Vagina (tissue), 2 donors: ENCODE measurements around the gene NFATC2.

Source experiments
- POLR2A ChIP-seq, 2 donors: fragments of 450-650 bp; IDR thresholded peaks; one replicate each; pipeline ENCODE4 v1.6.1; 2017; ENCODE audit warnings: antibody characterized with exemption in 2 of 2, mild to moderate bottlenecking in 2 of 2, moderate library complexity in 2 of 2
- POLR2AphosphoS5 ChIP-seq, 2 donors: sonication (generic); formaldehyde crosslinking; IDR thresholded peaks; one replicate each; pipeline ENCODE4 v1.9.0; 2017; ENCODE audit warnings: antibody characterized with exemption in 2 of 2, mild to moderate bottlenecking in 2 of 2, low read depth in 1 of 2; ENCODE audit not compliant: insufficient read depth in 1 of 2
- TF ChIP-seq, protein P1 (sequence below), 3 experiments: fragments of 450-650 bp in 2 of 3; fragments of 200-600 bp in 1 of 3; sonication (generic) in 1 of 3; IDR thresholded peaks; one replicate each; pipeline ENCODE4 v1.5.1; 2017 to 2019; ENCODE audit warnings: antibody characterized with exemption in 3 of 3, mild to moderate bottlenecking in 2 of 3, moderate library complexity in 2 of 3

DNA sequence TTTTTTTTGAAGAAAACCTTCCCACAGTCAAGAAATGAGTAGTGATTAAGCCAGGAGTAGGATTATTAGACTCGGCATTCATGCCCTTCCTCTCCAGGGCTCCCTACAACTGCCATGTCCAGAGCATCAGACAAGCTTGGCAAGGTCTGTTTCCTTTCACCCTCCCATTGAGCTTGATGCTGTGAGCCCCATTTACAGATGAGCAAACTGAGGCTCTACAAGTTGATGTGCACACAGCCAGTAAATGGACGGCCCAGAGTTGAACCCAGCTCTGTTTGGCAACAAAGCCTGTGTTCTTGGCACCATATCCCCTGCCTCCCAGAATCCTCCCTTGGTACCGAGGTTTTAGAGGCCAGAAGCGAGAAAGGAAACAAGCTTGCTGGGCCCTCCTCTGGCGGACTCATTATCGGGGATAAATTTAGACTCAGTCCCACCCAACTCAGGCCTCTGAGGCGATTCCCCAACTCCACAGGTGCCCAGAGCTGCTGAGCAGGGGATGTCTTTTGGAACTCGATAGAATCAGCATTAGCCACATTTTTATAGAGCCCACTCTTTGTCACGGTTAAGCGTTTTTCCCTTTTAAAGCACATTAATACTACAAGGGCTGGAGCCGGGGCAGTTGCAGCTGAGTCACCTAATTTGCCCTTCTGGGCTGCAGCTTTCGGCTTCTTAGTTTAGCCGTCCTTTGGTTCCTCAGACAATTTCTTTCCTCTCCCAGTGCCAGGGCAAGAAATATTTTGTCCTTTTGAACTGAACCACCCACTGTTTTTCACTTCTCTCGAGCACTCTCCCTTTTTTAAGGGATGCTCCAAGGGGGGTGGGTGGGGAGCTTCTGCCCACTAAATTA lies 23.0 kb upstream of the NFATC2 start:
- TF ChIP-seq, protein P1, sequence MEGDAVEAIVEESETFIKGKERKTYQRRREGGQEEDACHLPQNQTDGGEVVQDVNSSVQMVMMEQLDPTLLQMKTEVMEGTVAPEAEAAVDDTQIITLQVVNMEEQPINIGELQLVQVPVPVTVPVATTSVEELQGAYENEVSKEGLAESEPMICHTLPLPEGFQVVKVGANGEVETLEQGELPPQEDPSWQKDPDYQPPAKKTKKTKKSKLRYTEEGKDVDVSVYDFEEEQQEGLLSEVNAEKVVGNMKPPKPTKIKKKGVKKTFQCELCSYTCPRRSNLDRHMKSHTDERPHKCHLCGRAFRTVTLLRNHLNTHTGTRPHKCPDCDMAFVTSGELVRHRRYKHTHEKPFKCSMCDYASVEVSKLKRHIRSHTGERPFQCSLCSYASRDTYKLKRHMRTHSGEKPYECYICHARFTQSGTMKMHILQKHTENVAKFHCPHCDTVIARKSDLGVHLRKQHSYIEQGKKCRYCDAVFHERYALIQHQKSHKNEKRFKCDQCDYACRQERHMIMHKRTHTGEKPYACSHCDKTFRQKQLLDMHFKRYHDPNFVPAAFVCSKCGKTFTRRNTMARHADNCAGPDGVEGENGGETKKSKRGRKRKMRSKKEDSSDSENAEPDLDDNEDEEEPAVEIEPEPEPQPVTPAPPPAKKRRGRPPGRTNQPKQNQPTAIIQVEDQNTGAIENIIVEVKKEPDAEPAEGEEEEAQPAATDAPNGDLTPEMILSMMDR (IDR thresholded peaks at IDR 0.05), result no peak
- TF ChIP-seq POLR2AphosphoS5 (IDR thresholded peaks at IDR 0.05; ENCODE audit: insufficient read depth in 1 of 2, low read depth in 1 of 2) (no peak), POLR2A (IDR thresholded peaks at IDR 0.05) (no peak)
